ENCODE measurements around the gene UBE2D1.

UBE2D1 gene

GRCh38 chr10:58385784-58386112 is 50.9 kb downstream of the UBE2D1 start:
- DNase-seq (ENCODE audit: low read depth), result peak; percentile 23
- no peak for TF ChIP-seq CTCF (IDR thresholded peaks at IDR 0.05; ENCODE audit: low read length, missing control alignments)

GRCh38 chr10:58389024-58389423 is 54.2 kb downstream of the UBE2D1 start:
- no peak for TF ChIP-seq CTCF (IDR thresholded peaks at IDR 0.05; ENCODE audit: low read length, missing control alignments)
- no peak overlapping the region for H3K4me3 ChIP-seq (replicated peaks; ENCODE audit: low read depth, low read length)

More at GRCh38 chr10:58385784-58386112, 50.9 kb downstream of the UBE2D1 start:
- H3K4me3 ChIP-seq (replicated peaks; ENCODE audit: low read depth, low read length), result peak overlapping the region; percentile 72

GRCh38 chr10:58393317-58393716 is 58.5 kb downstream of the UBE2D1 start:
- peak; percentile 29 for DNase-seq (ENCODE audit: low read depth)
- no peak overlapping the region for H3K4me3 ChIP-seq (replicated peaks; ENCODE audit: low read depth, low read length)
- peak; percentile 20 for TF ChIP-seq CTCF (IDR thresholded peaks at IDR 0.05; ENCODE audit: low read length, missing control alignments)

More at GRCh38 chr10:58389024-58389423, 54.2 kb downstream of the UBE2D1 start:
- DNase-seq (ENCODE audit: low read depth), result no peak

- no peak overlapping the region for H3K4me3 ChIP-seq (replicated peaks; ENCODE audit: low read depth, low read length)
- no peak for DNase-seq (ENCODE audit: low read depth)
- no peak for TF ChIP-seq CTCF (IDR thresholded peaks at IDR 0.05; ENCODE audit: low read length, missing control alignments)
These were observed 59.7 kb downstream of the UBE2D1 start for GRCh38 chr10:58394471-58394870.

GRCh38 chr10:58396057-58396456 is 61.3 kb downstream of the UBE2D1 start:
- H3K4me3 ChIP-seq (replicated peaks; ENCODE audit: low read depth, low read length), result no peak overlapping the region
- TF ChIP-seq CTCF (IDR thresholded peaks at IDR 0.05; ENCODE audit: low read length, missing control alignments), result no peak
- DNase-seq (ENCODE audit: low read depth), result no peak

GRCh38 chr10:58397830-58398229 is 63.0 kb downstream of the UBE2D1 start:
- DNase-seq (ENCODE audit: low read depth), result no peak
- H3K4me3 ChIP-seq (replicated peaks; ENCODE audit: low read depth, low read length), result no peak overlapping the region
- TF ChIP-seq CTCF (IDR thresholded peaks at IDR 0.05; ENCODE audit: low read length, missing control alignments), result no peak

GRCh38 chr10:58399410-58399809 is 64.6 kb downstream of the UBE2D1 start:
- no peak for TF ChIP-seq CTCF (IDR thresholded peaks at IDR 0.05; ENCODE audit: low read length, missing control alignments)
- H3K4me3 ChIP-seq (replicated peaks; ENCODE audit: low read depth, low read length), result no peak overlapping the region
- peak; percentile 22 for DNase-seq (ENCODE audit: low read depth)

Measured in fibroblast of pulmonary artery (primary cell).